Astrocyte (in vitro differentiated cells and primary cell): ENCODE results near the gene RAD51B. TPM values are rescaled to one million over a fixed set of nuclear protein-coding genes. Genes with fewer than 3 reads are reported as not detected.
A peak's percentile ranks its signal among the peaks of the same experiment; 100 is the strongest.

Experiments used
- DNase-seq: peaks from one replicate; pipeline ENCODE4 v3.0.0-alpha.2; 2010; ENCODE audit warnings: low read depth
- FAIRE-seq: peaks from 2 replicates; lab custom pipeline; 2011; peaks lifted over from hg19 to GRCh38; lab: Jason Lieb, UNC
- H2AFZ ChIP-seq: 2 replicates; pipeline ENCODE4 v1.6.0; 2012; ENCODE audit warnings: low read depth, low read length, inconsistent platforms
- H3K27ac ChIP-seq: 2 replicates; pipeline ENCODE4 v1.5.1; 2011; ENCODE audit warnings: low read depth, low read length, inconsistent platforms
- H3K27me3 ChIP-seq: 2 replicates; pipeline ENCODE4 v1.6.0; 2011; ENCODE audit warnings: low read length, inconsistent platforms; ENCODE audit not compliant: insufficient read depth
- H3K36me3 ChIP-seq: 2 replicates; pipeline ENCODE4 v1.5.1; 2011; ENCODE audit warnings: low read length, inconsistent platforms; ENCODE audit not compliant: insufficient read depth
- H3K4me1 ChIP-seq: 2 replicates; pipeline ENCODE4 v1.5.1; 2011; ENCODE audit warnings: low read length, inconsistent platforms; ENCODE audit not compliant: insufficient read depth
- H3K4me2 ChIP-seq: 2 replicates; pipeline ENCODE4 v1.6.0; 2012; ENCODE audit warnings: low read length, inconsistent platforms
- H3K4me3 ChIP-seq: 2 replicates; pipeline ENCODE4 v1.5.1; 2011; ENCODE audit warnings: low read depth, mild to moderate bottlenecking, low read length, inconsistent platforms; ENCODE audit not compliant: insufficient read depth
- H3K79me2 ChIP-seq: 2 replicates; pipeline ENCODE4 v1.6.0; 2012; ENCODE audit warnings: mild to moderate bottlenecking, low read length, inconsistent platforms; ENCODE audit not compliant: insufficient read depth
- H3K9ac ChIP-seq: 2 replicates; pipeline ENCODE4 v1.6.0; 2012; ENCODE audit warnings: mild to moderate bottlenecking, low read length, inconsistent platforms
- H3K9me3 ChIP-seq: 2 replicates; pipeline ENCODE4 v1.5.1; 2012; ENCODE audit warnings: low read depth, mild to moderate bottlenecking, low read length, inconsistent platforms; ENCODE audit not compliant: insufficient read depth
- H4K20me1 ChIP-seq: 2 replicates; pipeline ENCODE4 v1.6.0; 2012; ENCODE audit warnings: low read length, inconsistent platforms; ENCODE audit not compliant: insufficient read depth
- H3K27ac Mint-ChIP-seq: one replicate; pipeline ENCODE4 v1.8.0; 2021; ENCODE audit warnings: mild to moderate bottlenecking, mixed read lengths; ENCODE audit not compliant: unreplicated experiment
- H3K27me3 Mint-ChIP-seq: one replicate; pipeline ENCODE4 v1.8.0; 2021; ENCODE audit warnings: low read depth, mixed read lengths; ENCODE audit not compliant: unreplicated experiment
- H3K36me3 Mint-ChIP-seq: one replicate; pipeline ENCODE4 v1.8.0; 2021; ENCODE audit warnings: low read depth, mixed read lengths; ENCODE audit not compliant: unreplicated experiment
- H3K4me1 Mint-ChIP-seq: one replicate; pipeline ENCODE4 v1.8.0; 2021; ENCODE audit warnings: low read depth, mixed read lengths; ENCODE audit not compliant: unreplicated experiment
- H3K4me3 Mint-ChIP-seq: one replicate; pipeline ENCODE4 v1.8.0; 2021; ENCODE audit warnings: mild to moderate bottlenecking, moderate library complexity, mixed read lengths; ENCODE audit not compliant: unreplicated experiment
- H3K9me3 Mint-ChIP-seq: one replicate; pipeline ENCODE4 v1.8.0; 2021; ENCODE audit warnings: mild to moderate bottlenecking, mixed read lengths; ENCODE audit not compliant: unreplicated experiment
- CTCF ChIP-seq: IDR thresholded peaks from 2 replicates; pipeline ENCODE4 v1.5.1; 2011; ENCODE audit warnings: low read depth, mild to moderate bottlenecking, inconsistent platforms, low read length, moderate library complexity; ENCODE audit not compliant: insufficient read depth
- EZH2 ChIP-seq: IDR thresholded peaks from 2 replicates; pipeline ENCODE4 v1.6.1; 2012; ENCODE audit warnings: mild to moderate bottlenecking, low read length, inconsistent platforms; ENCODE audit not compliant: insufficient read depth
- total RNA-seq: library from RNA; stranded (reverse); gene quantifications from 2 replicates; pipeline ENCODE4 v1.2.1, GENCODE V29; 2021

Gene RAD51B
- total RNA-seq, 1 donor from 2014 or later = 10.8 TPM

- TF ChIP-seq EZH2 (no peak), CTCF (no peak)
- Histone ChIP-seq H3K4me1 (no peaks in the 10 kb centered on the region), H3K79me2 (no peaks in the 10 kb centered on the region), H3K4me3 (no peak overlapping the region), H4K20me1 (no peaks in the 10 kb centered on the region), H3K27ac (no peak overlapping the region), H3K9me3 (no peaks in the 10 kb centered on the region), H2AFZ (no peak overlapping the region), H3K9ac (no peak overlapping the region), H3K36me3 (no peaks in the 10 kb centered on the region), H3K4me2 (no peak overlapping the region), H3K27me3 (no peaks in the 10 kb centered on the region)
- no peaks in the 10 kb centered on the region for H3K27me3 Mint-ChIP-seq
- DNase-seq (no peak), FAIRE-seq (no peak)
- H3K36me3 Mint-ChIP-seq = peaks cover 5% of the 10 kb centered on the region
- H3K9me3 Mint-ChIP-seq = peaks cover 12% of the 10 kb centered on the region
- H3K27ac Mint-ChIP-seq = no peak overlapping the region
- no peak overlapping the region for H3K4me3 Mint-ChIP-seq
- H3K4me1 Mint-ChIP-seq = no peaks in the 10 kb centered on the region
Observed at GRCh38 chr14:68065322-68065721, 245.7 kb downstream of the RAD51B start.

DNA sequence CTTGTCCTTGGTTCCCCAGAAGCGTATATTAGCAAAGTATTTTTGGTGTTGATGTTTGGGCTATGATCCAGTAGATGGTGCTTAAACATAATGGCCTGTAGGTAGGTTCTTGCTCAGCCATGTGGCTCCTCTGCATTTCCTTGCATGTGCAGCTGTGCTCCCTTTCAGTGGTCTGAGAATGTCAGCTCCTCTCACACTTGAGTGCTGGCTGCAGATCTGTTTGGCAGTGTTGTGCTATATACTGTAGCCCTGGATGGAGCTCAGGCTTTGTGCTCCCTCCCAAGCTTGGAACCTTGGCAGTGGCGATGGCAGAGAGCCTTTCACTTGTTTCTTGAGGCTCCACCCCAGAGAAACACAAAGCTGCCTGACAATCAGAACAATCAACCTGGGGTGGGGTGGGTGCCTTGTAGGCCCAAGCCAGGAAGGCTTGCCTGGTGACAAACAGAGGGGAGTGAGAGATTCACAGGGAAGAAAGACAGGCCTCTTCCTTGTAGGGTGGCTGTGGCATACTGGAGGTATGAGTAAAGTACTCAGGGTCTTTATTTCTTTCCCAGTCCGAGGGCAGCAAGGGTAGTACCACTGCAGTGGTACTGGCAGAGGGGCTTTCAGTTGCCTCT, 255.3 kb downstream of the RAD51B start:
- H3K4me3 ChIP-seq = no peak overlapping the region
- no peak overlapping the region for H2AFZ ChIP-seq
- Mint-ChIP-seq H3K4me1 (peaks cover 6% of the 10 kb centered on the region), H3K27me3 (no peaks in the 10 kb centered on the region), H3K27ac (peak overlapping the region; percentile 44), H3K9me3 (peaks cover 20% of the 10 kb centered on the region), H3K36me3 (peaks cover 6% of the 10 kb centered on the region), H3K4me3 (no peak overlapping the region)
- no peaks in the 10 kb centered on the region for H3K4me1 ChIP-seq
- H3K27ac ChIP-seq = no peak overlapping the region
- no peak for DNase-seq
- H3K9me3 ChIP-seq = no peaks in the 10 kb centered on the region
- FAIRE-seq = no peak
- no peak overlapping the region for H3K9ac ChIP-seq
- no peak overlapping the region for H3K4me2 ChIP-seq
- H3K27me3 ChIP-seq = no peaks in the 10 kb centered on the region
- no peaks in the 10 kb centered on the region for H4K20me1 ChIP-seq
- no peak for TF ChIP-seq EZH2
- no peak for TF ChIP-seq CTCF
- H3K36me3 ChIP-seq = no peaks in the 10 kb centered on the region
- no peaks in the 10 kb centered on the region for H3K79me2 ChIP-seq

DNA sequence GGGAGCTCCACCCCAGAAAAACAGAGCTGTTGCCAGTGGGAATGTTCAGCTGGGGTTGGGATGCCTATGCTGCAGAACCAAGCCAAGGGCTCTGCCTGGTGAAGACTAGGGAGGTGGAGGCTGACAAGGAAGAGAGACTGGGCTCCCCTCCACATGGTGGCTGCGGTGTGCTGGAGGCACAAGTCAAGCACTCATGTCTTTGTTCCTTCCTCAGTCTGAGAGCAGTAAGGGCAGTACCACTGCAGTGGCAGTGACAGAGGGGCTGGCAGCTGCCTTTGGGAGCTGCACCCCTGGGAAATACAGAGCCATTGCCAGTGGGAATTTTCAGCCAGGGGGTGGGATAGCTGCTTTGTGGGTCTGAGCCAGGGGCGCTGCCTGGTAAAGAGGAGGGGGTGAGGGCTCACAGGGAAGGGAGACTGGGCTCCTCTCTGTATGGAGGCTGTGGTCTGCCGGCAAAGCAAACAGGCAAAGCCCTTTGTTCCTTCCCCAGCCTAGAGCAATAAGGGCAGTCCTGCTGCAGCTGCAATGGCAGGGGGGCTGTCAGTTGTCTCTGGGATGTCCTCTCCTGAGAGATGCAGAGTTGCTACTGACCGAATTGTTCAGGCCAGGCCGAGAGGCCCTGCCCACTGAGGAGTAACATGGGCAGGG, 255.9 kb downstream of the RAD51B start:
- Mint-ChIP-seq H3K36me3 (peaks cover 3% of the 10 kb centered on the region), H3K9me3 (peaks cover 15% of the 10 kb centered on the region), H3K4me1 (peaks cover 6% of the 10 kb centered on the region), H3K4me3 (no peak overlapping the region), H3K27me3 (no peaks in the 10 kb centered on the region), H3K27ac (peak overlapping the region; percentile 44)
- FAIRE-seq = no peak
- H3K9me3 ChIP-seq = no peaks in the 10 kb centered on the region
- H3K27ac ChIP-seq = no peak overlapping the region
- H3K27me3 ChIP-seq = no peaks in the 10 kb centered on the region
- TF ChIP-seq EZH2 (no peak), CTCF (no peak)
- H4K20me1 ChIP-seq = no peaks in the 10 kb centered on the region
- H3K36me3 ChIP-seq = no peaks in the 10 kb centered on the region
- H3K4me2 ChIP-seq = no peak overlapping the region
- H3K79me2 ChIP-seq = no peaks in the 10 kb centered on the region
- no peak overlapping the region for H3K4me3 ChIP-seq
- H2AFZ ChIP-seq = no peak overlapping the region
- H3K4me1 ChIP-seq = no peaks in the 10 kb centered on the region
- H3K9ac ChIP-seq = no peak overlapping the region
- DNase-seq = no peak
